ENCODE measurements around the gene LRRN4.
"Not testable (repeated sequence)": the region's sequence is repeated elsewhere in the genome, so short reads cannot be mapped to it uniquely, and the experiment has no call there.

LRRN4 gene

GRCh38 chr20:6060213-6060612 is 6.4 kb upstream of the LRRN4 start:
- no peak for TF ChIP-seq CTCF (conservative IDR thresholded peaks at IDR 0.05; ENCODE audit: low read depth, low read length)
- DNase-seq (ENCODE audit: low read depth) = no peak
- H3K4me3 ChIP-seq (ENCODE audit: low read length) = no peak overlapping the region

- no peak overlapping the region for H3K4me3 ChIP-seq (ENCODE audit: low read length)
- no peak for DNase-seq (ENCODE audit: low read depth)
- TF ChIP-seq CTCF (conservative IDR thresholded peaks at IDR 0.05; ENCODE audit: low read depth, low read length) = no peak
These were observed 4.9 kb upstream of the LRRN4 start for GRCh38 chr20:6058684-6059295.

- DNase-seq (ENCODE audit: low read depth) = no peak
- no peak overlapping the region for H3K4me3 ChIP-seq (ENCODE audit: low read length)
- no peak for TF ChIP-seq CTCF (conservative IDR thresholded peaks at IDR 0.05; ENCODE audit: low read depth, low read length)
These were observed 3.8 kb upstream of the LRRN4 start for GRCh38 chr20:6057691-6058090.

GRCh38 chr20:6057139-6057538 is 3.3 kb upstream of the LRRN4 start:
- no peak for TF ChIP-seq CTCF (conservative IDR thresholded peaks at IDR 0.05; ENCODE audit: low read depth, low read length)
- no peak overlapping the region for H3K4me3 ChIP-seq (ENCODE audit: low read length)
- no peak for DNase-seq (ENCODE audit: low read depth)

GRCh38 chr20:6055981-6056569 is 2.2 kb upstream of the LRRN4 start:
- H3K4me3 ChIP-seq (ENCODE audit: low read length) = no peak overlapping the region
- no peak for DNase-seq (ENCODE audit: low read depth)
- no peak for TF ChIP-seq CTCF (conservative IDR thresholded peaks at IDR 0.05; ENCODE audit: low read depth, low read length)

GRCh38 chr20:6055161-6055783 is 1.4 kb upstream of the LRRN4 start:
- no peak for TF ChIP-seq CTCF (conservative IDR thresholded peaks at IDR 0.05; ENCODE audit: low read depth, low read length)
- H3K4me3 ChIP-seq (ENCODE audit: low read length) = no peak overlapping the region
- no peak for DNase-seq (ENCODE audit: low read depth)

GRCh38 chr20:6054689-6055051 is 810 bp upstream of the LRRN4 start:
- H3K4me3 ChIP-seq (ENCODE audit: low read length); DNase-seq (ENCODE audit: low read depth): not testable (repeated sequence)
